Pons (tissue), 1 donor: ENCODE data around the gene LAMC3.
"Not testable (repeated sequence)": the region's sequence is repeated elsewhere in the genome, so short reads cannot be mapped to it uniquely, and the experiment has no call there.

Experiments
- DNase-seq: peaks from one replicate; pipeline ENCODE4 v3.0.0-alpha.2; 2016; ENCODE audit warnings: low spot score

The LAMC3 gene

DNA sequence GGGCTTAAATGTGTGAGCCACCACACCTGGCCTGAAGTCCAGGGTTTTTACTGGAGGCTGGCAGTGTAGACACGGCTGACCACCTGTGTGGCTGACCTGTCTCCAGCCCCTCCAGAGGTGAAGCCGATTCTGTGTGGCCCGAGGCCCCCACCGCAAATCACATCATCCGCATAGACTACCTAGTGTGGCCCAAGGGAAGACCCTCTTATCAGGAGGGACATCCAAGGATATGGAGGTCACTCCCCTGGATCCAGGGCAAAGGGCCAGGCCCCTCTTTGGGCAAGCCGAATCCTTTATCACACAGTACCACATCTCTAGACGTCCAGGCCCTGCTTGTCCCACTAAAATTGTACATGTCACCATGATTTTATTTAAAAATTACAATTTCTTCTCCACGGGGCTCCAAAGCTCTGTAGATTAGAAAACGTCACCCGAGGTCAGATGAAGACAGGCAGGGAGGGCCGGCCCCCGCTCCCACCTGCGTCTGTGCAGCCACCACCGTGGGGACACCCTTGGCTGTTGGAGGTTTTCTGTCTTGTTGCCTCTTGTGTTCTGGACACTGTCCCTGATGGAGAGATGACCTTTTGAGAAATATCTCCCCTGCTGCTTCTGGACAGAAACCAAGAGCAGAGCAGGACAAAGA, 20.1 kb downstream of the LAMC3 start:
- no peak for DNase-seq

GRCh38 chr9:131029574-131029952, 20.6 kb downstream of the LAMC3 start:
- no peak for DNase-seq

DNA sequence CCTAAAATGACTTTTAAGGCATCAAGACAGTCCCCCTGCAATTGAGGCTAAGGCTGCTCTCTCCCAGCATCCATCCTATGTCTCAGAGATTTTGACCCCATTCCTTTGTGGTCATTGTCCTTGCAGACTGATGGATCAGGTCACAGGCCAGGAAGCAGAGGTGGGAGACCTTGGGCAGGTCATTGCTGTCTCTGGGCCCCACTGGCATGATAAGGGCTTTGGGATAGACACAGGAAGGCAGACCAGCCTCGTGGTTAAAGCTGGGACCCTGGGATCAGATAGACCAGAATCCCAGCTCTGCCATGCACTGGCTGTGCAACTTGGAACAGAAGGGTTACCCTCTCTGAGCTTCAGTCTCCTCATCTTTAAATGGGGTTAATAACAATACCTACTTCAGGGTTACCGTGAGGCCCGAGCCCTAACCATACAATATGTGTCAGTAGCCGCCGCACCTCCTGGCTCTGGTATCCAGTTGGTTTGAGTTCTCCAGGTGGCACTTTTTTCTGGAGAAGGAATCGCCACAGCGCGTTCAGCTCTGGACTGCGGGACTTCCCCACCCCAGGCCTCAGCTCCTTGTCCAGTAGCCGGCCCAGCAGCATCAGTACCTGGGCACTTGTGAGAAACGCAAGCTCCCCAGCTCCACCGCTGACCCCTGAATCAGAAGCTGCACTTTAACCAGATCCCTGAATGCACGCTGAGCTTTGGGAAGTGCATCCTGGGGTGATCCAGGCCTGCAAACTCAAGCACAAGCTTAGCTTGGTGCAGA, 21.4 kb downstream of the LAMC3 start:
- DNase-seq: no peak

GRCh38 chr9:131031005-131031641, 22.1 kb downstream of the LAMC3 start:
- no peak for DNase-seq

DNA sequence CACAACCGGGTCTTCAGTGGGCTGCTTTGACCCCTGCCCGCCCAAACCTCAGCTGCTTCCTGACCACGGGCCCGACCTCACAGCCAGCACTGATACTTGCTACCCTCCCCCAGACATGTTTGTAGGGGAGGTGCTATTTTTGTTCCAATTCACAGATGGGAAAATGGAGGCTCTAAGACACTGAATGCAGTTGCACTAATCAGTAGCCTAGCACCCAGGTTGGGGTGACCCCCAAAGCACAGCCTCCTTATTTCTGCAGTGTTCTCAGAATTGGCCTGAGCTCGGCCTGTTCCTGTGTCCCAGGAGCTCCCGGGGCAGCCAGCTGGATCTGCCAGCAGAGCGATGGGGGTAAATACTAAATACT, 22.6 kb downstream of the LAMC3 start:
- DNase-seq: no peak

DNA sequence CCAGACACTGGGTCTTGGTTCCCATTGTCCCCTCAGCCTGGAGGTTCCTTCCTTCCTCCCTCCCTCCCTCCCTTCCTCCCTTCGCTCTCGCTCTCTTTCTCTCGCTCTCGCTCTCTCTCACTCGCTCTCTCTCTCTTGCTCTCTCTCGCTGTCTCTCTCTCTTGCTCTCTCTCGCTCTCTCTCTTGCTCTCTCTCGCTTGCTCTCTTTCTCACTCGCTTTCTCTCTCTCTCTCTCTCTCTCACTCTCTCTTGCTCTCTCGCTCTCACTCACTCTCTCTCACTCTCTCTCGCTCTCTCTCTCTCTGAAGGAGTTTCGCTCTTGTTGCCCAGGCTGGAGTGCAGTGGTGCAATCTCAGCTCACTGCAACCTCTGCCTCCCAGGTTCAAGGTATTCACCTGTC, 23.4 kb downstream of the LAMC3 start:
- no peak for DNase-seq

DNA sequence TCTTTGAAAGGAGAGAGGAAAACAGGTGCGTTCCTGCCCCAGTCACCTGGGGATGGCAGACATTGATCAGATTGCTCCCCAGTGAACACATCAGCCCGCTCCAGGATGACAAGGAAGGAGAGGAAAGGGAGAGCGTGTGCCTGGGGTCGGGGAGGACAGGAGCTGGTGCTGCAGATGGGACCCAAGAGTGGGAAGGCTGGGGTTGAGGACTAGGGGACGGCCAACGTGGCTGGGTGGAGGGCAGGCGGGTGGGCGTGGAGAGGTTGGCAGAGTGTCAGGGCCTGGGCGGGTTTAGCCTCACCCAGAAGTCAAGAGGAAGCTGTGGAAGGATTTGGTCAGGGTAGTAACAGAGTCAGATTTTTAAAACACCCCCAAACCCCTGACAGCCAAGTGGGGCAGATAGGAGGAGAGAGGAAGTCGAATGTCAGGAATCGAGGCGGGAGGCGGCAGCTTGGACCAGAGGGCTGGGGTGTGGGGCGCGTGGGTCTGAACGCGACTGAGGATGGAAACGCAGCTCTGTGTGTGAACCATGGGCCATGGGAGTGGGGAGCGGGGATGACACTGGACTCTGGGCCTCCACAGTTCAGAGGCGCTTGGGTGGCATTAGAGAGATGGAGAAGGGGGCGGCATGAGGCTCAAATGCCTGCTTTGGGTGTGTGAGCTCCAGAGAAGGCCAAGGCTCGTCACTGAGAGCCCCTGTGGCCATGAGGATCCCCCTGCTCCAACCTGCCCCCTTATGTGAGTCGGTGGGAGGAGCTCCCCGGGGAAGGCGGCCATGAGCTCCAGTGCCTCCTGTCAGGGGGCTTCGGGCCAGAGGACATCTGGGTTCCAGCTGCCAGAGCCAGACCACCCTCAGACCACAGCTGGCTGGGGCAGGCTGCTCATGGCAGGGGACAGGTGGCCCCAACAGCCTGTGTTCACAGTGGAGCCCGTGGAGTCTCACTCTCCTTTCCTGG, 24.6 kb downstream of the LAMC3 start:
- DNase-seq: no peak

GRCh38 chr9:131034268-131034667, 25.3 kb downstream of the LAMC3 start:
- no peak for DNase-seq

DNA sequence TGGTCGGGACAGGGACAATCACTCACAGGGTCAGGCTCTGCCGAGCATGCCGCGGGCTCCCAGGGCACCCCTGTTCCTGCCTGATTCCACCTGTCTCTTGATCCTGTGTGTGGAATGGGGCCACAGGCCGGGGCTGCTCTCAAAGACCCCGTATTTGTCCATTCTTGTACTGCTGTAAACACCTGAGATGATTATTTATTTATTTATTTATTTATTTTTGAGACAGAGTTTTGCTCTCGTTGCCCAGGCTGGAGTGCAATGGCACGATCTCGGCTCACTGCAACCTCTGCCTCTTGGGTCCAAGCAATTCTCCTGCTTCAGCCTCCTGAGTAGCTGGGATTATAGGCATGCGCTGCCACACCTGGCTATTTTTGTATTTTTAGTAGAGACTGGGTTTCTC, 25.8 kb downstream of the LAMC3 start:
- DNase-seq: not testable (repeated sequence)

GRCh38 chr9:131035548-131035947, 26.6 kb downstream of the LAMC3 start:
- no peak for DNase-seq

DNA sequence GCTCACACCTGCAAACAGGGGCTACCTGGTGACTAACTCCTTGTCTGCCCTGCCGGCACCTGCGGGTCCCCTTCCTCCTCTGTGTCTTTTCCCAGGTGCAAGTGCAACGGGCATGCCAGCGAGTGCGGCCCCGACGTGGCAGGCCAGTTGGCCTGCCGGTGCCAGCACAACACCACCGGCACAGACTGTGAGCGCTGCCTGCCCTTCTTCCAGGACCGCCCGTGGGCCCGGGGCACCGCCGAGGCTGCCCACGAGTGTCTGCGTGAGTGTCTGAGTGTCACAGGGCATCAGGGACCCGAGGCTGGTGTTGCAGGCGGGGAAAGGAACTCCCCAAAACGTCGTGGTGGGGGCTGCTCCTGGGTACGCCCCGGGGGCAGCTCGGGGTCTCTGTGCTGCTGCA, 27.1 kb downstream of the LAMC3 start:
- DNase-seq: no peak

GRCh38 chr9:131036529-131037334, 27.8 kb downstream of the LAMC3 start:
- DNase-seq: no peak

DNA sequence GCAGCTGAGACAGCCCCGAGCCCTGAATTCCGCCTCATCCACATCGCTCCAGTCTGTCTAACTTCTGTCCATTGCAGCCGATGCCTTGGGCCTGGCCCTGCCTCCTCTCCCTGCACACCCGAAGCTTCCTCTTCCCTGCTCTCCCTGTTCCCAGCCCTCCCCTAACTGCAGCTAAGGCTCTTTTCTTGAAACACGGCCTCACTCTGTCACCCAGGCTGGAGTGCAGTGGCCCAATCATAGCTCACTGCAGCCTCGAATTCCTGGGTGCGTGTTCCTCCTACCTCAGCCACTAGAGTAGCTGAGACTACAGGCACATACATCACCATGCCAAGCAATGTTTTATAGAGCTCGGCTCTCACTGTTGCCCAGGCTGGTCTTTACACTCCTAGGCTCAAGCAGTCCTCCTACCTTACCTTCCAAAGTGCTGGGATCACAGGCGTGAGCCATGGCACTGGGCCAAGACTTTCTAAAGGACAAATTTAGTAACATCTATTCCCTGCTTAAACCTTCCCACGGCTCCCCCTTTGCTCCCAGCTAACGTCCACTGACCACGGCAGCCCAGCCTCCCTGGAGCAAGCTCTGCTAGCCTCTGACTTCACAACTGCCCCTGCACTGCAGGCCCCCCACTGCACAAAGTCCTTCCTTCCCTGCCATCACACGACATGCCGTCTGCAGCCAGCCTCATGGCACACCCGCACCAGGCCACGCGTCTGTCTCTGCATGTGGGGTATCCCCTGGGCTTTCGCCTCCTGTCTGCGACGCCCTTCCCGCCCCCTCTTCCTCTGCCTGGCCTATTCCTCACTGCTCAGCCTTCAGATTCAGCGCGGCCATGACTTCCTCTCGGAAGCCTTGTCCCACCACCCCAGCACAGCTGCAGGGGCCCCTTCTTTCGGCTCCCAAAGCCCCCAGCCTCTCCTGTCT, 28.6 kb downstream of the LAMC3 start:
- no peak for DNase-seq

DNA sequence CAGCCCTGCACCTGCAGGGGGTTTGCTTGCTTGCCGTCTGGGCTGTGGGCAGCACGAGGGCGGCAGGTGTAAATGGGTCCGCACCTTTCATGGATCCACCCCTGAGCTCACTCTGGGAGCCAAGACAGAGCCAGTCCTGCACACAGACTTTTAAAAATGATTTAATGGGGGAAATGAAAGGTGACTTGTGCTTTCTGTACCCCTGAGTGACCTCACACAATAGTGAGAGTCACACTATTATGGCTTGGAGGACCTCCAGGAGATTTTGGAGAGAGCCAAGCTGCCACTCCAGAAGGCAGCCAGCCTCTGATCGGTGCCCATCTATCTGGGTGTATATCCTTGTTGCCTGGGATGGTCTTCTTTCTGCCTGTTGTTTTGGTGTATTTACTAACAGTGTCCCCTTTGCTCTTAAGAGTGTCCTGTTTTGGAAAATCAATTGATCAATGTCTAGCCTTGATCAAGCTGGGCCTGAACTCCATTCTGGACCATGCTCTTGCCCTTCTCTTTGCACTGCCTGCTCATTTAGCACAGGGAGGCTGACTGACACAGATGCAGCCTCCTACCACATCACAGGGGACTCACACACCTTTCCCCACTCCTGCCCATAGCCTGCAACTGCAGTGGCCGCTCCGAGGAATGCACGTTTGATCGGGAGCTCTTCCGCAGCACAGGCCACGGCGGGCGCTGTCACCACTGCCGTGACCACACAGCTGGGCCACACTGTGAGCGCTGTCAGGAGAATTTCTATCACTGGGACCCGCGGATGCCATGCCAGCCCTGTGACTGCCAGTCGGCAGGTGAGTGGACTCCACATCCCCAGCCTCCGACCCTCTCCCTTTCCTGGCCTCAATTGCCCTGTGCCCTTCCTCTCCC, 29.5 kb downstream of the LAMC3 start:
- no peak for DNase-seq

DNA sequence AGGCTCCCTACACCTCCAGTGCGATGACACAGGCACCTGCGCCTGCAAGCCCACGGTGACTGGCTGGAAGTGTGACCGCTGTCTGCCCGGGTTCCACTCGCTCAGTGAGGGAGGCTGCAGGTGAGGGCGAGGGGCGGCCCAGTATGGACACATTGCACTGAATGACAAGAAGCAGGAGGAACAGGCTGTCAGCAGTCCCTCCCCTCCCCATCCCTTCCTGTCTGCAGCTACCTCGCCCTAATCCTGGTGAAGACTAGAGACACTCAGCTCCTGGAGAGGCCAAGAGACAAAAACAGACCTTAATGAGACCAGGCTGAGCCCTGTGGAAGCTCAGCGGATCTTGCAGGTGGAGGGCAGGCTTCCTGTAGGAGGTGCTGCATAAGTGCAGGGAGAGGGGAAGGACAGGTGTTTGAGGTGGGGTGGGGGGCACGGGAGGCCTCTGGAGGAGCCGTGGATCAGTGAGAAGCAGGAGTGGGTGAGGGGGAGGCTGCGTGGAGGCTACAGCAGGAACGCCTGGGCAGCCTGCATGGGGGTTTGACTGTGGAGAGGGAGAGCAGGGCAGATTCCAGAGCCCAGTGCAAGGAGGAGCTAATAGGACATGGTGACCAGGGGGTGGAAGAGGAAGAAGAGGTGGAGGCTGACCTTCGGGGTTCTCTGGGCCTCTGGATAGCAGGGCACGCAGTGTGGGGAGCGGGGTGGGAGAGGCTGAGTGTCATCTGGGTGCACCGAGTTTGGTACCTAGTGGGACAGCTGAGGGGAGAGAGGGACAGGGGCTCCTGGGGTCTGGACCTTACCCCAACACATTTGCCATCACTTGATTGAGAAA, 30.4 kb downstream of the LAMC3 start:
- DNase-seq: no peak

DNA sequence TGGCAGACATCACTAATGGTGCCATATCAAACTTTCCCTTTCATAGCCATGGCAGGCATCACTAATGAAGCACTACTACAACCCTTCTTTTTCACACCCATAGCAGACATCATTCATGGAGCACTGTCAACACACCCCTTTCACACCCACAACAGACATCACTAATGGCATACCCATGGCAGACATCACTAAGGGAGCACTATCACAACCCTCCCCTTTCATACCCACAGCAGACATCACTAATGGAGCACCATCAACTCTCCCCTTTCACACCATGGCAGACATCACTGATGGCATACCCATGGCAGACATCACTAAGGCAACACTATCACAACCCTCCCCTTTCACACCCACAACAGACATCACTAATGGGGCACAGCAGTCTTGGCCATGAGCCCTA, 33.7 kb downstream of the LAMC3 start:
- DNase-seq: no peak

DNA sequence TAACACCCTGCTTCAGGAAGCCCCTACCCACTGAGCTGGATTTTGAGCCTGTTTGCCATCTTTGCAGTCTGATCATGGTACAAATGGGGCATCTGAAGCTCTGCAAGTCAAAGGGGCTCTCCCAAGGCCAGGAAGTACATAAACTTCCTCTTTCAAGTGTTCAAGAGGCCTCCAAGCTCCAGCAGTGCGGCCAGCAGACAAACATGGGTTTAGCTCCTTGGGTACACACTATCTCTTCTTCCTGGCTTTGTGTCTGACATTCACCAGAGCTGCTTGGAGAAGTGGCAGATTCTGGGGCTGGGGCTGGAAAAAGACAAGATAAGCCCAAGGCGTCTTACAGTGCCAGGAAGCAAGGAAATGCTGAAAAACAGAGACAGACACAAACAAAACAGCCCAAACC, 34.1 kb downstream of the LAMC3 start:
- DNase-seq: no peak

DNA sequence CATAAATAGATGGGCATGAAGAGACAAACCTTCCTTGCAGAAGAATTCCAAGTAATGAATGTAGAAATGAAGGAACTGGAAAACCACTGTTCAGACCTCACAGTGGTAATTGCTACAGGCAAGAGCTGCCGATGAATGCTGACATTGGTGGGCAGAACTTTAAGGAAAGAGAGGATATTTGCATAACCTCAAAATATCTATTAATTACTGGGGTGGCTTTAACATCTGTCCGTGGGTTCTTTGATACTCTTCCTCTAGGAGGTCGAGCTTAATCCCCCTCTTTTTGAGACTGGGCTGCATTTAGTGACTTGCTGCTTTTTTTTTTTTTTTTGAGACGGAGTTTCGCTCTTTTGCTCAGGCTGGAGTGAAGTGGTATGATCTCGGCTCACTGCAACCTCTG, 34.7 kb downstream of the LAMC3 start:
- DNase-seq: no peak
